HCT116 (cell line): ENCODE data around the gene PEMT. TPM values are rescaled to one million over a fixed set of nuclear protein-coding genes. Genes with fewer than 3 reads are reported as not detected.

Experiments
- ATAC-seq: fragments of 200-7000 bp; cut with Tn5 transposase; 2 replicates; pipeline ENCODE4 v1.9.1; 2020; ENCODE audit warnings: mild to moderate bottlenecking, moderate library complexity
- BruUV-seq: library from RNA; stranded (reverse); fragments of 400-500 nt; replicated peaks from 2 replicates; lab custom pipeline; 2021; lab: Mats Ljungman, UMichigan
- CTCF ChIA-PET: fragments of 300-600 bp; sonication (Branson Sonifier 250); formaldehyde crosslinking; loops from one replicate; lab custom pipeline; 2021; ENCODE audit warnings: antibody characterized with exemption; lab: Charles Lee
- POLR2A ChIA-PET: fragments of 300-600, 350-600 bp; sonication (Branson Sonifier 250); formaldehyde crosslinking; loops from one replicate; lab custom pipeline; 2021; ENCODE audit warnings: antibody characterized with exemption; lab: Charles Lee
- RAD21 ChIA-PET, 2 experiments: fragments of 300-600 bp; sonication (Branson Sonifier 250); formaldehyde crosslinking; loops; one replicate each; lab custom pipeline; 2023; ENCODE audit warnings: low total read pairs in 2 of 2; ENCODE audit not compliant: uncharacterized antibody in 2 of 2, unreplicated experiment in 2 of 2, low non-redundant PET in 1 of 2; lab: Charles Lee
- DNase-seq: peaks from one replicate; pipeline ENCODE4 v3.0.0-alpha.2; 2010; ENCODE audit warnings: low read depth, low spot score
- H2AFZ ChIP-seq: fragments of 200-600 bp; shearing (Covaris generic), sonication (generic); 2 replicates; pipeline ENCODE4 v1.6.1; 2017; ENCODE audit warnings: low read depth, mixed run types, mixed read lengths, antibody characterized with exemption, low read length; ENCODE audit not compliant: poor library complexity, severe bottlenecking
- H3K27ac ChIP-seq: 2 replicates; pipeline ENCODE4 v1.5.1; 2012; ENCODE audit warnings: low read depth, low read length
- H3K27me3 ChIP-seq: fragments of 200-600 bp; sonication (generic); 2 replicates; pipeline ENCODE4 v1.6.1; 2016; ENCODE audit warnings: mixed run types, low read length, mixed read lengths; ENCODE audit not compliant: insufficient read depth
- H3K36me3 ChIP-seq, 2 experiments: fragments of 200-500 bp in 1 of 2; fragments of 200-600 bp in 1 of 2; sonication (Bioruptor generic) in 1 of 2; sonication (generic) in 1 of 2; 2 replicates each; pipeline versions ENCODE4 v1.5.1 to v1.6.1; 2014 to 2016; ENCODE audit warnings: low read length in 2 of 2, inconsistent platforms in 1 of 2, mixed read lengths in 1 of 2, mixed run types in 1 of 2; ENCODE audit not compliant: insufficient read depth in 2 of 2, control insufficient read depth in 1 of 2
- H3K4me1 ChIP-seq, 2 experiments: fragments of 200-600 bp in 1 of 2; sonication (generic) in 1 of 2; 2 replicates each; pipeline versions ENCODE4 v1.5.1 to v1.6.1; 2012 to 2017; ENCODE audit warnings: low read length in 2 of 2, inconsistent platforms in 1 of 2, mild to moderate bottlenecking in 1 of 2, mixed read lengths in 1 of 2, mixed run types in 1 of 2, moderate library complexity in 1 of 2; ENCODE audit not compliant: insufficient read depth in 2 of 2, control insufficient read depth in 1 of 2
- H3K4me2 ChIP-seq: fragments of 200-600 bp; sonication (generic); 2 replicates; pipeline ENCODE4 v1.6.1; 2017; ENCODE audit warnings: mixed run types, low read length, mixed read lengths
- H3K4me3 ChIP-seq, 2 experiments: fragments of 200-600 bp in 1 of 2; sonication (generic) in 1 of 2; replicated peaks in 1 of 2; 2 replicates each; pipeline ENCODE4 v1.5.1; 2011 to 2016; ENCODE audit warnings: low read length in 2 of 2, control low read depth in 1 of 2, low read depth in 1 of 2, mild to moderate bottlenecking in 1 of 2, mixed read lengths in 1 of 2, mixed run types in 1 of 2
- H3K79me2 ChIP-seq: fragments of 200-600 bp; sonication (generic); 2 replicates; pipeline ENCODE4 v1.6.1; 2017; ENCODE audit warnings: mild to moderate bottlenecking, mixed run types, low read length, moderate library complexity, mixed read lengths; ENCODE audit not compliant: insufficient read depth
- H3K9ac ChIP-seq: fragments of 200-600 bp; sonication (generic); 2 replicates; pipeline ENCODE4 v1.6.1; 2016; ENCODE audit warnings: low read length, mixed read lengths
- H3K9me2 ChIP-seq: fragments of 200-600 bp; sonication (generic), shearing (Covaris generic); 2 replicates; pipeline ENCODE4 v1.6.1; 2017; ENCODE audit warnings: mixed run types, mild to moderate bottlenecking, moderate library complexity; ENCODE audit not compliant: insufficient read depth
- H3K9me3 ChIP-seq, 2 experiments: fragments of 200-500 bp in 1 of 2; fragments of 200-600 bp in 1 of 2; sonication (Bioruptor generic) in 1 of 2; sonication (generic) in 1 of 2; 2 replicates each; pipeline ENCODE4 v1.6.1; 2014 to 2017; ENCODE audit warnings: low read length in 2 of 2, mixed read lengths in 2 of 2, inconsistent platforms in 1 of 2, low read depth in 1 of 2, mild to moderate bottlenecking in 1 of 2, mixed run types in 1 of 2, moderate library complexity in 1 of 2; ENCODE audit not compliant: control insufficient read depth in 1 of 2, insufficient read depth in 1 of 2
- H4K20me1 ChIP-seq: fragments of 200-600 bp; sonication (generic), shearing (Covaris generic); 2 replicates; pipeline ENCODE4 v1.6.1; 2017; ENCODE audit warnings: mixed run types, mild to moderate bottlenecking, moderate library complexity; ENCODE audit not compliant: insufficient read depth
- CBX3 ChIP-seq: IDR thresholded peaks from 2 replicates; pipeline ENCODE4 v1.6.1; 2012; ENCODE audit warnings: low read depth
- EGR1 ChIP-seq: IDR thresholded peaks from 2 replicates; pipeline ENCODE4 v1.6.1; 2012; ENCODE audit warnings: low read depth
- EZH2 ChIP-seq: fragments of 200-600 bp; sonication (generic); IDR thresholded peaks from 2 replicates; pipeline ENCODE4 v1.6.1; 2017; ENCODE audit warnings: antibody characterized with exemption, mixed run types
- EZH2phosphoT487 ChIP-seq: fragments of 200-600 bp; IDR thresholded peaks from 2 replicates; pipeline ENCODE4 v1.6.1; 2018; ENCODE audit warnings: antibody characterized with exemption, borderline replicate concordance
- FOSL1 ChIP-seq: IDR thresholded peaks from 2 replicates; pipeline ENCODE4 v1.6.1; 2012; ENCODE audit warnings: low read depth
- JUND ChIP-seq: IDR thresholded peaks from 2 replicates; pipeline ENCODE4 v1.6.1; 2012
- POLR2A ChIP-seq: IDR thresholded peaks from 2 replicates; pipeline ENCODE4 v1.7.0; 2011; ENCODE audit warnings: borderline replicate concordance; ENCODE audit not compliant: insufficient read depth, insufficient read length; ENCODE audit errors: extremely low read depth
- POLR2AphosphoS5 ChIP-seq: IDR thresholded peaks from 2 replicates; pipeline ENCODE4 v1.6.1; 2011; ENCODE audit warnings: mild to moderate bottlenecking, low read depth, low read length, moderate library complexity
- SIN3A ChIP-seq: IDR thresholded peaks from 2 replicates; pipeline ENCODE4 v1.6.1; 2012; ENCODE audit warnings: low read depth
- SP1 ChIP-seq: IDR thresholded peaks from 2 replicates; pipeline ENCODE4 v1.6.1; 2012; ENCODE audit warnings: low read depth
- TCF7L2 ChIP-seq: IDR thresholded peaks from 2 replicates; pipeline ENCODE4 v1.7.0; 2011; ENCODE audit warnings: borderline replicate concordance, inconsistent platforms; ENCODE audit not compliant: insufficient read depth, insufficient read length; ENCODE audit errors: extremely low read depth
- intact Hi-C: fragments of 100-400 bp; cut with micrococcal nuclease; formaldehyde crosslinking; loops from 2 replicates; pipeline ENCODE4 v1.10.0; 2022
- total RNA-seq: library from RNA; stranded (reverse); gene quantifications from one replicate; pipeline ENCODE4 v1.2.1, GENCODE V29; 2021; ENCODE audit not compliant: unreplicated experiment
- TF ChIP-seq, protein P1 (sequence below), 3 experiments: fragments of 200-600 bp in 1 of 3; sonication (generic) in 1 of 3; IDR thresholded peaks in 2 of 3; conservative IDR thresholded peaks in 1 of 3; 2 replicates each; pipeline ENCODE4 v1.5.1; 2012 to 2017; ENCODE audit warnings: low read depth in 2 of 3, low read length in 2 of 3, antibody characterized with exemption in 1 of 3, borderline replicate concordance in 1 of 3, control low read depth in 1 of 3, mild to moderate bottlenecking in 1 of 3, mixed read lengths in 1 of 3, mixed run types in 1 of 3, moderate library complexity in 1 of 3; ENCODE audit not compliant: insufficient read depth in 1 of 3
- TF ChIP-seq, protein P2 (sequence below): IDR thresholded peaks from 2 replicates; pipeline ENCODE4 v1.6.1; 2012; ENCODE audit warnings: low read depth
- TF ChIP-seq, protein P3 (sequence below): IDR thresholded peaks from 2 replicates; pipeline ENCODE4 v1.6.1; 2012

PEMT gene
- total RNA-seq, 1 experiment from 2014 or later, result 52.1 TPM

DNA sequence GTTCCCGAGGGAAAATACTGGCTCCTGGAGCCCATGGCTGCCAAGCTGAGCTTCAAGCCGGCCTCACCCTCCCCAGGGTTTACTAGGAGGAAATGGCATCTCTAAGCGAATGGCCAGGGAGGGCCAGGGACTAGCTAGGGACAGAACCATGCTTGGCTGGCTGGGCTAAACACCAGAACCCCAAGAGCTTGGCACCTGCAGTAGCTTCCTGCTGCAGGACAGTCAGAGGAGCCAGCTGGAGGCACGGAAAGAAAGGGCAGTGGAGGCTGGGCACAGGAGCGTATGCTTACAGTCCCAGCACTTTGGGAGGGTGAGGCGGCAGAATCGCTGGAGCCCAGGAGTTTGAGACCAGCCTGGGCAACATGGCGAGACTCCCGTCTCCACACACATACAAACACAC lies 33.7 kb downstream of the PEMT start:
- POLR2A ChIA-PET, result no interaction called here

More for the DNA sequence above, 33.7 kb downstream of the PEMT start:
- Histone ChIP-seq H3K4me3 (no peak overlapping the region), H3K4me2 (no peak overlapping the region), H2AFZ (no peak overlapping the region), H3K79me2 (no peaks in the 10 kb centered on the region; the same call in 1 of the 2 replicates), H3K9me3 (no peaks in the 10 kb centered on the region), H4K20me1 (no peaks in the 10 kb centered on the region), H3K36me3 (no peaks in the 10 kb centered on the region), H3K9ac (no peak overlapping the region)
- intact Hi-C loops, result no loop called here
- BruUV-seq, result no TSS peak
- no peak for TF ChIP-seq EZH2
- TF ChIP-seq, protein P1, sequence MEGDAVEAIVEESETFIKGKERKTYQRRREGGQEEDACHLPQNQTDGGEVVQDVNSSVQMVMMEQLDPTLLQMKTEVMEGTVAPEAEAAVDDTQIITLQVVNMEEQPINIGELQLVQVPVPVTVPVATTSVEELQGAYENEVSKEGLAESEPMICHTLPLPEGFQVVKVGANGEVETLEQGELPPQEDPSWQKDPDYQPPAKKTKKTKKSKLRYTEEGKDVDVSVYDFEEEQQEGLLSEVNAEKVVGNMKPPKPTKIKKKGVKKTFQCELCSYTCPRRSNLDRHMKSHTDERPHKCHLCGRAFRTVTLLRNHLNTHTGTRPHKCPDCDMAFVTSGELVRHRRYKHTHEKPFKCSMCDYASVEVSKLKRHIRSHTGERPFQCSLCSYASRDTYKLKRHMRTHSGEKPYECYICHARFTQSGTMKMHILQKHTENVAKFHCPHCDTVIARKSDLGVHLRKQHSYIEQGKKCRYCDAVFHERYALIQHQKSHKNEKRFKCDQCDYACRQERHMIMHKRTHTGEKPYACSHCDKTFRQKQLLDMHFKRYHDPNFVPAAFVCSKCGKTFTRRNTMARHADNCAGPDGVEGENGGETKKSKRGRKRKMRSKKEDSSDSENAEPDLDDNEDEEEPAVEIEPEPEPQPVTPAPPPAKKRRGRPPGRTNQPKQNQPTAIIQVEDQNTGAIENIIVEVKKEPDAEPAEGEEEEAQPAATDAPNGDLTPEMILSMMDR (IDR thresholded peaks at IDR 0.05 in 2 of 3, conservative IDR thresholded peaks at IDR 0.05 in 1 of 3; ENCODE audit: borderline replicate concordance in 1 of 3, insufficient read depth in 1 of 3, low read depth in 2 of 3, low read length in 2 of 3), result no peak
- no peak for TF ChIP-seq EGR1
- TF ChIP-seq JUND, result no peak
- TF ChIP-seq TCF7L2, result no peak
- TF ChIP-seq POLR2AphosphoS5, result no peak
- TF ChIP-seq, protein P2, sequence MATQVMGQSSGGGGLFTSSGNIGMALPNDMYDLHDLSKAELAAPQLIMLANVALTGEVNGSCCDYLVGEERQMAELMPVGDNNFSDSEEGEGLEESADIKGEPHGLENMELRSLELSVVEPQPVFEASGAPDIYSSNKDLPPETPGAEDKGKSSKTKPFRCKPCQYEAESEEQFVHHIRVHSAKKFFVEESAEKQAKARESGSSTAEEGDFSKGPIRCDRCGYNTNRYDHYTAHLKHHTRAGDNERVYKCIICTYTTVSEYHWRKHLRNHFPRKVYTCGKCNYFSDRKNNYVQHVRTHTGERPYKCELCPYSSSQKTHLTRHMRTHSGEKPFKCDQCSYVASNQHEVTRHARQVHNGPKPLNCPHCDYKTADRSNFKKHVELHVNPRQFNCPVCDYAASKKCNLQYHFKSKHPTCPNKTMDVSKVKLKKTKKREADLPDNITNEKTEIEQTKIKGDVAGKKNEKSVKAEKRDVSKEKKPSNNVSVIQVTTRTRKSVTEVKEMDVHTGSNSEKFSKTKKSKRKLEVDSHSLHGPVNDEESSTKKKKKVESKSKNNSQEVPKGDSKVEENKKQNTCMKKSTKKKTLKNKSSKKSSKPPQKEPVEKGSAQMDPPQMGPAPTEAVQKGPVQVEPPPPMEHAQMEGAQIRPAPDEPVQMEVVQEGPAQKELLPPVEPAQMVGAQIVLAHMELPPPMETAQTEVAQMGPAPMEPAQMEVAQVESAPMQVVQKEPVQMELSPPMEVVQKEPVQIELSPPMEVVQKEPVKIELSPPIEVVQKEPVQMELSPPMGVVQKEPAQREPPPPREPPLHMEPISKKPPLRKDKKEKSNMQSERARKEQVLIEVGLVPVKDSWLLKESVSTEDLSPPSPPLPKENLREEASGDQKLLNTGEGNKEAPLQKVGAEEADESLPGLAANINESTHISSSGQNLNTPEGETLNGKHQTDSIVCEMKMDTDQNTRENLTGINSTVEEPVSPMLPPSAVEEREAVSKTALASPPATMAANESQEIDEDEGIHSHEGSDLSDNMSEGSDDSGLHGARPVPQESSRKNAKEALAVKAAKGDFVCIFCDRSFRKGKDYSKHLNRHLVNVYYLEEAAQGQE, result no peak
- no peak for TF ChIP-seq CBX3
- no peak for TF ChIP-seq SP1
- TF ChIP-seq POLR2A, result no peak
- no peak for TF ChIP-seq EZH2phosphoT487
- TF ChIP-seq, protein P3, sequence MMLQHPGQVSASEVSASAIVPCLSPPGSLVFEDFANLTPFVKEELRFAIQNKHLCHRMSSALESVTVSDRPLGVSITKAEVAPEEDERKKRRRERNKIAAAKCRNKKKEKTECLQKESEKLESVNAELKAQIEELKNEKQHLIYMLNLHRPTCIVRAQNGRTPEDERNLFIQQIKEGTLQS, result no peak
- TF ChIP-seq SIN3A, result no peak
- no peak for TF ChIP-seq FOSL1
- TF ChIP-seq, all 23 proteins: peak for 0
- H3K9me2 ChIP-seq, result no peaks in the 10 kb centered on the region
- ChIA-PET CTCF (interaction anchor here (1.9 kb wide), 1 partner anchor 61 kb away, joined by 6 read pairs; no protein-coding TSS in a partner anchor), RAD21 (no interaction called here)
- ATAC-seq (no peak), DNase-seq (no peak)
- no peaks in the 10 kb centered on the region for H3K4me1 ChIP-seq
- H3K27ac ChIP-seq, result no peak overlapping the region
- H3K27me3 ChIP-seq, result no peaks in the 10 kb centered on the region
